Spleen (tissue), 7 donors: Measurements from ENCODE around the gene LRP2BP.

Source experiments
- POLR2A ChIP-seq, 3 donors: fragments of 450-650 bp; IDR thresholded peaks; one replicate each; pipeline ENCODE4 v1.5.1; 2017; ENCODE audit warnings: antibody characterized with exemption in 3 of 3, mild to moderate bottlenecking in 1 of 3
- POLR2AphosphoS5 ChIP-seq, 3 donors: sonication (generic); formaldehyde crosslinking; IDR thresholded peaks; one replicate each; pipeline ENCODE4 v1.5.1; 2017; ENCODE audit warnings: antibody characterized with exemption in 3 of 3
- TF ChIP-seq, protein P1 (sequence below), 11 experiments: fragments of 200-600 bp in 7 of 11; fragments of 450-650 bp in 4 of 11; sonication (generic) in 4 of 11; IDR thresholded peaks in 8 of 11; conservative IDR thresholded peaks in 3 of 11; 1 replicate in 7 of 11; 2 replicates in 4 of 11; pipeline versions ENCODE4 v1.4.0 to v1.8.0; 2016 to 2021; ENCODE audit warnings: antibody characterized with exemption in 11 of 11, inconsistent platforms in 4 of 11, mild to moderate bottlenecking in 1 of 11
- donor health status: DM: no; HTN: no; CAD: no; lungs with moderate emphysema.
- donor health status: DM: no; HTN: no; CAD: no.
- donor health status: DM: no; HTN: no; CAD: no.

- TF ChIP-seq, protein P1, sequence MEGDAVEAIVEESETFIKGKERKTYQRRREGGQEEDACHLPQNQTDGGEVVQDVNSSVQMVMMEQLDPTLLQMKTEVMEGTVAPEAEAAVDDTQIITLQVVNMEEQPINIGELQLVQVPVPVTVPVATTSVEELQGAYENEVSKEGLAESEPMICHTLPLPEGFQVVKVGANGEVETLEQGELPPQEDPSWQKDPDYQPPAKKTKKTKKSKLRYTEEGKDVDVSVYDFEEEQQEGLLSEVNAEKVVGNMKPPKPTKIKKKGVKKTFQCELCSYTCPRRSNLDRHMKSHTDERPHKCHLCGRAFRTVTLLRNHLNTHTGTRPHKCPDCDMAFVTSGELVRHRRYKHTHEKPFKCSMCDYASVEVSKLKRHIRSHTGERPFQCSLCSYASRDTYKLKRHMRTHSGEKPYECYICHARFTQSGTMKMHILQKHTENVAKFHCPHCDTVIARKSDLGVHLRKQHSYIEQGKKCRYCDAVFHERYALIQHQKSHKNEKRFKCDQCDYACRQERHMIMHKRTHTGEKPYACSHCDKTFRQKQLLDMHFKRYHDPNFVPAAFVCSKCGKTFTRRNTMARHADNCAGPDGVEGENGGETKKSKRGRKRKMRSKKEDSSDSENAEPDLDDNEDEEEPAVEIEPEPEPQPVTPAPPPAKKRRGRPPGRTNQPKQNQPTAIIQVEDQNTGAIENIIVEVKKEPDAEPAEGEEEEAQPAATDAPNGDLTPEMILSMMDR (IDR thresholded peaks at IDR 0.05 in 8 of 11, conservative IDR thresholded peaks at IDR 0.05 in 3 of 11), result no peak
- TF ChIP-seq POLR2AphosphoS5 (IDR thresholded peaks at IDR 0.05), result no peak
- TF ChIP-seq POLR2A (IDR thresholded peaks at IDR 0.05), result no peak
Measured at GRCh38 chr4:185344743-185345538, 50.8 kb downstream of the LRP2BP start.
